ENCODE measurements around the gene TMEM170B.

The TMEM170B gene

DNA sequence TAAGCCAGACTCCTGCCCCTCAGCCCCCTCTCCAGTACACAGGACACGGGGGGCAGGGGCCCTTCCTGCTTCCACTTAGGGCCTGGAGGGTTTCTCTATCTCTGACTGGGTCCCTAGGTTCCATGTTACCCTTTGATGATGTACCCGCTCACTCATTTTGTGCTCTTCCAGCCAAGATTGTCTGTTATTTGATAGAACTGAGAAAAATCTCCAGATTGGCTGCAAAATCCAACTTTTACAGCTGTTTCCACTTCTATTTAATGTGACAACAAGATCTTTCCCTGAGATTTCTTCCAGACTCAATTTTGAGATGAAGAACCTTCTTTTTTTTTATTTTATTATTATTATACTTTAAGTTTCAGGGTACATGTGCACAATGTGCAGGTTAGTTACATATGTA, 85.7 kb downstream of the TMEM170B start:
- H3K79me2 ChIP-seq (ENCODE audit: control insufficient read depth, insufficient read depth, low read length) = no peaks in the 10 kb centered on the region
- no peaks in the 10 kb centered on the region for H3K4me1 ChIP-seq (ENCODE audit: control insufficient read depth, low read depth, low read length)

GRCh38 chr6:11625302-11625701, 87.8 kb downstream of the TMEM170B start:
- Histone ChIP-seq H3K4me2 (ENCODE audit: low read length) (no peak overlapping the region), H3K4me1 (ENCODE audit: control insufficient read depth, low read depth, low read length) (no peaks in the 10 kb centered on the region), H3K4ac (ENCODE audit: low read depth, low read length) (no peak overlapping the region), H3K79me2 (ENCODE audit: control insufficient read depth, insufficient read depth, low read length) (no peaks in the 10 kb centered on the region), H3K4me3 (ENCODE audit: low read length) (no peak overlapping the region), H3K18ac (ENCODE audit: low read length) (no peak overlapping the region), H2BK120ac (ENCODE audit: low read depth, low read length) (no peak overlapping the region), H4K5ac (ENCODE audit: low read length) (no peak overlapping the region), H2AK5ac (ENCODE audit: low read length) (no peak overlapping the region), H3K36me3 (ENCODE audit: control insufficient read depth, insufficient read depth, low read length) (no peaks in the 10 kb centered on the region), H2BK15ac (replicated peaks; ENCODE audit: low read depth) (no peak overlapping the region), H3K79me1 (ENCODE audit: low read length) (no peaks in the 10 kb centered on the region), H3K56ac (ENCODE audit: low read length) (no peak overlapping the region), H3K27ac (ENCODE audit: low read depth, low read length) (no peak overlapping the region), H3K23ac (ENCODE audit: low read length) (no peak overlapping the region), H3K27me3 (ENCODE audit: insufficient read depth, low read length, poor library complexity) (no peaks in the 10 kb centered on the region), H3K9ac (ENCODE audit: low read length) (no peak overlapping the region), H2BK5ac (ENCODE audit: low read length) (no peak overlapping the region), H4K8ac (ENCODE audit: low read depth, low read length) (no peak overlapping the region)
- no peak for DNase-seq
- no CpG with 5 or more reads among the region's 8 CpGs for WGBS (ENCODE audit: extremely low coverage, insufficient coverage, low lambda C conversion rate)

More for the DNA sequence above, 85.7 kb downstream of the TMEM170B start:
- H4K5ac ChIP-seq (ENCODE audit: low read length) = no peak overlapping the region
- no peaks in the 10 kb centered on the region for H3K36me3 ChIP-seq (ENCODE audit: control insufficient read depth, insufficient read depth, low read length)
- H3K23ac ChIP-seq (ENCODE audit: low read length) = no peak overlapping the region
- no peak overlapping the region for H4K8ac ChIP-seq (ENCODE audit: low read depth, low read length)
- H3K79me1 ChIP-seq (ENCODE audit: low read length) = no peaks in the 10 kb centered on the region
- no CpG with 5 or more reads among the region's 2 CpGs for WGBS (ENCODE audit: extremely low coverage, insufficient coverage, low lambda C conversion rate)
- H3K4me2 ChIP-seq (ENCODE audit: low read length) = no peak overlapping the region
- H3K4ac ChIP-seq (ENCODE audit: low read depth, low read length) = no peak overlapping the region
- H3K27ac ChIP-seq (ENCODE audit: low read depth, low read length) = no peak overlapping the region
- H3K9ac ChIP-seq (ENCODE audit: low read length) = no peak overlapping the region
- H2AK5ac ChIP-seq (ENCODE audit: low read length) = no peak overlapping the region
- no peaks in the 10 kb centered on the region for H3K27me3 ChIP-seq (ENCODE audit: insufficient read depth, low read length, poor library complexity)
- H3K18ac ChIP-seq (ENCODE audit: low read length) = no peak overlapping the region
- H2BK15ac ChIP-seq (replicated peaks; ENCODE audit: low read depth) = no peak overlapping the region
- no peak overlapping the region for H2BK5ac ChIP-seq (ENCODE audit: low read length)
- H3K4me3 ChIP-seq (ENCODE audit: low read length) = no peak overlapping the region
- no peak for DNase-seq
- H3K56ac ChIP-seq (ENCODE audit: low read length) = no peak overlapping the region
- no peak overlapping the region for H2BK120ac ChIP-seq (ENCODE audit: low read depth, low read length)

DNA sequence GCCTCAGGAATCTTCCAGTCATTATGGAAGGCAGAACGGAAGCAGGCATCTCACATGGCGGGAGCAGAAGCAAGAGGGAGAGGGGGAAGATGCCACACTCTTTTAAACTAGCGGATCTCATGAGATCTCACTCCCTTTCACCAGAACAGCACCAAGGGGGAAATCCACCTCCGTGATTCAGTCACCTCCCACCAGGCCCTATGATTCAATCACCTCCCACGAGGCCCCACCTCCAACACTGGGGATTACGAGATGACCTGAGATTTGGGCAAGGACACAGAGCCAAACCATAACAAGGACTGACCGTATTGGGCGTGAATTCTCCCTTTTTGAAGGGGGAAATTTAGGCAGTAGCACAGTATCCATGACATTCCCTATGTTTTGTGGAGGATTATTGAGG, 88.8 kb downstream of the TMEM170B start:
- Histone ChIP-seq H3K4me2 (ENCODE audit: low read length) (no peak overlapping the region), H3K4me3 (ENCODE audit: low read length) (no peak overlapping the region), H3K79me1 (ENCODE audit: low read length) (no peaks in the 10 kb centered on the region), H3K4me1 (ENCODE audit: control insufficient read depth, low read depth, low read length) (no peaks in the 10 kb centered on the region), H3K79me2 (ENCODE audit: control insufficient read depth, insufficient read depth, low read length) (no peaks in the 10 kb centered on the region), H3K18ac (ENCODE audit: low read length) (no peak overlapping the region), H2BK5ac (ENCODE audit: low read length) (no peak overlapping the region), H3K27me3 (ENCODE audit: insufficient read depth, low read length, poor library complexity) (no peaks in the 10 kb centered on the region), H3K27ac (ENCODE audit: low read depth, low read length) (no peak overlapping the region), H3K4ac (ENCODE audit: low read depth, low read length) (no peak overlapping the region), H3K56ac (ENCODE audit: low read length) (no peak overlapping the region), H2BK120ac (ENCODE audit: low read depth, low read length) (no peak overlapping the region), H3K9ac (ENCODE audit: low read length) (no peak overlapping the region), H2AK5ac (ENCODE audit: low read length) (no peak overlapping the region), H3K36me3 (ENCODE audit: control insufficient read depth, insufficient read depth, low read length) (no peaks in the 10 kb centered on the region), H3K23ac (ENCODE audit: low read length) (peak overlapping the region; percentile 50), H2BK15ac (replicated peaks; ENCODE audit: low read depth) (no peak overlapping the region), H4K8ac (ENCODE audit: low read depth, low read length) (no peak overlapping the region), H4K5ac (ENCODE audit: low read length) (no peak overlapping the region)
- WGBS (ENCODE audit: extremely low coverage, insufficient coverage, low lambda C conversion rate) = no CpG with 5 or more reads among the region's 8 CpGs
- DNase-seq = no peak

GRCh38 chr6:11628562-11628961, 91.0 kb downstream of the TMEM170B start:
- Histone ChIP-seq H4K8ac (ENCODE audit: low read depth, low read length) (no peak overlapping the region), H3K4me3 (ENCODE audit: low read length) (no peak overlapping the region), H3K36me3 (ENCODE audit: control insufficient read depth, insufficient read depth, low read length) (no peaks in the 10 kb centered on the region), H4K5ac (ENCODE audit: low read length) (no peak overlapping the region), H3K18ac (ENCODE audit: low read length) (no peak overlapping the region), H2BK5ac (ENCODE audit: low read length) (no peak overlapping the region), H3K4me2 (ENCODE audit: low read length) (no peak overlapping the region), H3K27me3 (ENCODE audit: insufficient read depth, low read length, poor library complexity) (no peaks in the 10 kb centered on the region), H2BK120ac (ENCODE audit: low read depth, low read length) (no peak overlapping the region), H3K79me2 (ENCODE audit: control insufficient read depth, insufficient read depth, low read length) (no peaks in the 10 kb centered on the region), H3K56ac (ENCODE audit: low read length) (no peak overlapping the region), H3K4me1 (ENCODE audit: control insufficient read depth, low read depth, low read length) (no peaks in the 10 kb centered on the region), H2AK5ac (ENCODE audit: low read length) (no peak overlapping the region), H3K4ac (ENCODE audit: low read depth, low read length) (no peak overlapping the region), H3K79me1 (ENCODE audit: low read length) (no peaks in the 10 kb centered on the region), H3K23ac (ENCODE audit: low read length) (no peak overlapping the region), H2BK15ac (replicated peaks; ENCODE audit: low read depth) (no peak overlapping the region), H3K27ac (ENCODE audit: low read depth, low read length) (no peak overlapping the region), H3K9ac (ENCODE audit: low read length) (no peak overlapping the region)
- DNase-seq = no peak

DNA sequence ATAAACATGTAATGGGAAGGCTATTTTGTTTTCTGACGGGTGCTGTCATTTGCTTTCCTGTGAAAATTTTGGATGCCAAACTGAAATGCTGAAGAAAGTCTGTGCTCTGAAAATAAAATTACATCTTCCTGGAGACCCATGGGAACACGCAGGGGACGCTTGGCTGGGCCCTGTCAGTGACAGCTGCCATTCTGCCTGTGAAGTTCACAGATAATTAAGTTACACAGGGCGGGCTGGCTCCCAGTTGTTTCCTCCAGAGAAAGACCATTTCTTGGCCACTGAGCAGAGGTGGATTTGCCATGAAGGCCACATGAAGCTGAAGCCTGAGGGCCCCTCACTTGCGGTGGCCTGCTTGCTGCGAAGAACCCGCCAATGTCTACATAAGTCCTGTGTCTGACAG, 93.5 kb downstream of the TMEM170B start:
- H3K4me1 ChIP-seq (ENCODE audit: control insufficient read depth, low read depth, low read length) = no peaks in the 10 kb centered on the region
- no peak overlapping the region for H2BK5ac ChIP-seq (ENCODE audit: low read length)
- H3K18ac ChIP-seq (ENCODE audit: low read length) = no peak overlapping the region
- no peak overlapping the region for H3K23ac ChIP-seq (ENCODE audit: low read length)
- no peaks in the 10 kb centered on the region for H3K79me1 ChIP-seq (ENCODE audit: low read length)
- no CpG with 5 or more reads among the region's 7 CpGs for WGBS (ENCODE audit: extremely low coverage, insufficient coverage, low lambda C conversion rate)
- H3K9ac ChIP-seq (ENCODE audit: low read length) = no peak overlapping the region
- H3K4me3 ChIP-seq (ENCODE audit: low read length) = no peak overlapping the region
- no peak overlapping the region for H4K5ac ChIP-seq (ENCODE audit: low read length)
- no peak overlapping the region for H3K27ac ChIP-seq (ENCODE audit: low read depth, low read length)
- no peak overlapping the region for H3K4me2 ChIP-seq (ENCODE audit: low read length)
- no peak overlapping the region for H3K4ac ChIP-seq (ENCODE audit: low read depth, low read length)
- H3K27me3 ChIP-seq (ENCODE audit: insufficient read depth, low read length, poor library complexity) = no peaks in the 10 kb centered on the region
- H3K36me3 ChIP-seq (ENCODE audit: control insufficient read depth, insufficient read depth, low read length) = no peaks in the 10 kb centered on the region
- no peak overlapping the region for H2BK15ac ChIP-seq (replicated peaks; ENCODE audit: low read depth)
- H2BK120ac ChIP-seq (ENCODE audit: low read depth, low read length) = no peak overlapping the region
- no peak overlapping the region for H2AK5ac ChIP-seq (ENCODE audit: low read length)
- no peak for DNase-seq
- no peak overlapping the region for H4K8ac ChIP-seq (ENCODE audit: low read depth, low read length)
- no peaks in the 10 kb centered on the region for H3K79me2 ChIP-seq (ENCODE audit: control insufficient read depth, insufficient read depth, low read length)
- H3K56ac ChIP-seq (ENCODE audit: low read length) = no peak overlapping the region

DNA sequence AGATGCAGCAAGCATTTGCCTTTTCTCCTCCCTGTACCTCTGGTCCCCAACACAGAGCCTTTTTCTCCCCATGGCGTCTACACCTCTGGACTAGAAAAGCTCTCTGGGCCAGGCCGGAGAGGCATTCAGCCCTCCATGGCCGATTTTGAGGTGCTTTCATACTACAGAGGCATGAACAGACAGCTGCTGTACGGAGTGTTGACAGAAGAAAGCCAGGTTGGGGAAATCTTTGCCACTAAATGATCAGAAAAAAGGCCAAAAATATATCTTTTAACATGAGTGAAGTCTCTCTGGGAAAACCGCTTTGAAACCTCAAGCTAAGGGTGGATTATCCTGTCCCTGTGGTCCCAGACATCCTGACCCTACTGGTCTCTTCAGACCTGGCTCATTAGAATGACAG, 94.0 kb downstream of the TMEM170B start:
- H3K56ac ChIP-seq (ENCODE audit: low read length) = no peak overlapping the region
- no peak overlapping the region for H2BK15ac ChIP-seq (replicated peaks; ENCODE audit: low read depth)
- H3K18ac ChIP-seq (ENCODE audit: low read length) = no peak overlapping the region
- no peak overlapping the region for H3K4ac ChIP-seq (ENCODE audit: low read depth, low read length)
- no peak overlapping the region for H3K27ac ChIP-seq (ENCODE audit: low read depth, low read length)
- H3K9ac ChIP-seq (ENCODE audit: low read length) = no peak overlapping the region
- no peaks in the 10 kb centered on the region for H3K27me3 ChIP-seq (ENCODE audit: insufficient read depth, low read length, poor library complexity)
- no peaks in the 10 kb centered on the region for H3K36me3 ChIP-seq (ENCODE audit: control insufficient read depth, insufficient read depth, low read length)
- H3K23ac ChIP-seq (ENCODE audit: low read length) = no peak overlapping the region
- no CpG with 5 or more reads among the region's 5 CpGs for WGBS (ENCODE audit: extremely low coverage, insufficient coverage, low lambda C conversion rate)
- no peak overlapping the region for H2BK5ac ChIP-seq (ENCODE audit: low read length)
- no peak overlapping the region for H4K5ac ChIP-seq (ENCODE audit: low read length)
- no peak for DNase-seq
- H2AK5ac ChIP-seq (ENCODE audit: low read length) = no peak overlapping the region
- no peaks in the 10 kb centered on the region for H3K4me1 ChIP-seq (ENCODE audit: control insufficient read depth, low read depth, low read length)
- no peak overlapping the region for H3K4me3 ChIP-seq (ENCODE audit: low read length)
- H2BK120ac ChIP-seq (ENCODE audit: low read depth, low read length) = no peak overlapping the region
- no peak overlapping the region for H3K4me2 ChIP-seq (ENCODE audit: low read length)
- H4K8ac ChIP-seq (ENCODE audit: low read depth, low read length) = no peak overlapping the region
- no peaks in the 10 kb centered on the region for H3K79me1 ChIP-seq (ENCODE audit: low read length)
- H3K79me2 ChIP-seq (ENCODE audit: control insufficient read depth, insufficient read depth, low read length) = no peaks in the 10 kb centered on the region

Measured in mesendoderm (in vitro differentiated cells).